Gastroesophageal sphincter (tissue), 3 donors: ENCODE data around the gene SFXN2.

Experiments used
- CTCF ChIP-seq, 4 experiments: fragments of 200-600 bp in 2 of 4; fragments of 450-650 bp in 2 of 4; sonication (generic) in 1 of 4; IDR thresholded peaks; one replicate each; pipeline ENCODE4 v1.5.1; 2017 to 2019; ENCODE audit warnings: antibody characterized with exemption in 4 of 4, mild to moderate bottlenecking in 2 of 4, moderate library complexity in 2 of 4
- POLR2AphosphoS5 ChIP-seq: sonication (generic); formaldehyde crosslinking; IDR thresholded peaks from one replicate; pipeline ENCODE4 v1.6.1; 2017; ENCODE audit warnings: antibody characterized with exemption

GRCh38 chr10:102698894-102699293 lies 15.5 kb upstream of the SFXN2 start:
- no peak for TF ChIP-seq CTCF (IDR thresholded peaks at IDR 0.05)
- no peak for TF ChIP-seq POLR2AphosphoS5
